ENCODE results near the gene FSIP1.

Gene FSIP1

DNA sequence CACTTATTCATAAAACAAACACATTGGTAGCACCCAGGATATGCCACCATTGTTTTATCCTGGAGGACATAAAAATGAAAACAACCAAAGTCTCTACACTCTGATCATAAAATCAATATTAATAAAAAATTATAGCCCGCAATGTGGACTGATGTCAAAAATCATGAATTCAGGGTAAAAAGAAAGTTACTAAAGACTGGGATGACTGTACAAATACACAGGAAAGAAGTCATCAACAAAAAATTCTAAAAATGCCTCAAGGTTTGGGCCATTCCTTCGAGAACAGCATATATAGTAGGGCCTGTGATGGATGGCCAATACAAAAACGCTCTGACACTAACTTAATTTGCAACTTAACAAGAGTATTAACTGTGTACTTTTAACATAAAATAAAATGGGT lies 125.0 kb downstream of the FSIP1 start:
- in situ Hi-C loops (cut with HindIII; ENCODE audit: low sequenced_read_pairs): no loop called here

DNA sequence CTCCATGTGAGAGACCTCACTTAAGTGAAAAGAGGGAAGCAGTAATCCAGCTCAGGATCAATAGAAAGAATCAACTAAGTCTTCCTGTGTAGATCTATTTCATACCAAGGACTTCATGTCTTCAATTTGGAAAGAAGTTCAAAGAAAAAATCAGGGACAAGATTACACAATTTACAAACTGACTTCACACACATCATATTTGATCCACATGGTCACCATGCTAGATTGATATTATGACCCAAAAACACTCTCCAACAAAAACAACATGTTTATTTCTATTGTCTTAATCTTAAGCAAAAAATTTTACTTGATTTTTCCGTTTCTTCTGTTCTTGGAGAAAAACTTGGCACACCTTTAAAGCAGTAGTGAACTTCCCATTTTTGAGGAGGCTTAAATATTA lies 125.5 kb downstream of the FSIP1 start:
- in situ Hi-C loops (cut with HindIII; ENCODE audit: low sequenced_read_pairs): no loop called here

DNA sequence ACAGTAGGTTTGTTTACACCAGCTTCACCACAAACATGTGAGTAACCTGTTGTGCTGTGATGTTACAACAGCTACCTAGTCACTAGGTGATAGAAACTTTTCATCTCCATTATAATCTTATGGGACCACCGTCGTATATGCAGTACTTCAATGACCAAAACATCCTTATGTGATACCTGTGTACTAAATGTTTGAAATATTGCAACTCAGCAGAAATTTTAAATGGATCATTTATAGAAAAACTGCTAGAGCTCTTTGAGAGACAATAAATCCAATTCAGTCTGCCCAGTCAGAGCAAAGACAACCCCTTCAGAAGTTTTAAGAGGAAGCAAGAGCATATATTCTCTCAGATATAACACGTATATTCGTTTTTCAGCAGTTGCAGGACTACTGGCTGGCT lies 128.3 kb downstream of the FSIP1 start:
- in situ Hi-C loops (cut with HindIII; ENCODE audit: low sequenced_read_pairs): no loop called here

DNA sequence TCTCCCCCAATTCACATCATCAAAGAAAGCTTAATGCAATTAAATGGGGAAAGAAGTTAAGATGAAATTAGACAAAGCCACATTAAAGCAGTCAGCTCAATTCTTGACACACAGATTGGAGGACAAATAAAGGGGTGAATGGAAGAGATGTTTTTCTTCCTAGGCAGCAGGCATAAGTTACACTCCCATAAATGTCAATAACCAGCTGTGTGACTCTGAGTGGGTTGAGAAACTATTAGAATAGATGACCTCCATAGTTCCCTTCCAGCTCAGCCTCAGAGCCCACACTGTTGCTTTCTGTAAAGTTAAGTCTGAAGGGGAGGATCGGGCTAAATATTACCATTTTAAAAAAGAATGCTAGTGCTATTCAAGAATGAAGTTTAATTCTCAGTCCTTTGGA lies 130.8 kb downstream of the FSIP1 start:
- in situ Hi-C loops (cut with HindIII; ENCODE audit: low sequenced_read_pairs): no loop called here

DNA sequence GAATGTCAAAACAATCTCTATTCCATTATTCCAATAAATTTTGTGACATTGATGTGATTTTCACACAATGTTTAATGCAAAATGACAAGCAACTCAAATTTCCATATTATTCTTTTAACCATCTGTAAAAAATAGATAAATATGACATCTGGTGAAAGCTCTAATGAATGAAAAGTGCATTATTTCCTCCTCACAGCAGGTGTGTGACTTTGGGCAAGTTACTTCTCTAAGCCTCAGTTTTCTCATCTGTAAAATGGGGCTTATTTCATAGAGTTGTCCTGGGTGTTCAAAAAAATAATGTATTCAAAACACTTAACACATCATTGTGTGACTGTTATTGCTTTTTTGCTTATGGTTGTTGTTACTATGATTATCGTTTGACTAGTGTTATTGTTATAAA lies 131.3 kb downstream of the FSIP1 start:
- in situ Hi-C loops (cut with HindIII; ENCODE audit: low sequenced_read_pairs): no loop called here

DNA sequence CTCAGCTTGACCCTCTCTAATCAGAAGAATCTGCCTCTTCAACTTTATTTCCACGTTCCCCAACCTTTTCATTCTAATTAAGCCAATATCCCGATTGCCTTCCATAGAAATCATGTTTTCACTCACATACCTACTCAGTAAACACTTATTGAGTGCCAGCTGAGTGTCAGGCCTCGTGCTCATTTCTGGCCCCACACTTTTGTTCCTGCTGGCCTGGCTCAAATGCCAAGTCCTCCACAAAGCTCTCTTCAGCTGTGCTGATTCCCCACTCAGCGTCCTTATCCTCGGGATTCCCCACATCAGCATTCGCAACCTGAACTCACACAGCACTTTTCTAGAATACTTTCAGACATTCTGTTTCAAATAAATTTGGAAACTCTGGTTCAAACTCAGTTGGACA lies 132.9 kb downstream of the FSIP1 start:
- in situ Hi-C loops (cut with HindIII; ENCODE audit: low sequenced_read_pairs): no loop called here

DNA sequence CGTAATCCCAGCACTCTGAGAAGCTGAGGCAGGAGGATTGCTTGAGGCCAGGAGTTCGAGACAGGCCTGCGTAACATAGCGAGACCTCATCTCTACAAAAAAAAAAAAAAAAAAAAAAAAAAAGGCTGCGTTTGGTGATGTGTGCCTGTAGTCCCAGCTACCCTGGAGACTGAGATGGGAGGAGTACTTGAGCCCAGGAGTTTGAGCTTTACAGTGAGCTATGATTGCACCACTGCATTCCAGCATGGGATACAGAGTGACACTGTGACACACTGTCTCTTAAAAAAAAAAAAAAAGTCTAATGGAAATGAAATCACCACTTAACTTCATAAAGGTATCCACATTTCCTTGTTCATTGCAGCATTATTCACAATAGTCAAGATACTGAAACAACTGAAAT lies 136.2 kb downstream of the FSIP1 start:
- in situ Hi-C loops (cut with HindIII; ENCODE audit: low sequenced_read_pairs): no loop called here

DNA sequence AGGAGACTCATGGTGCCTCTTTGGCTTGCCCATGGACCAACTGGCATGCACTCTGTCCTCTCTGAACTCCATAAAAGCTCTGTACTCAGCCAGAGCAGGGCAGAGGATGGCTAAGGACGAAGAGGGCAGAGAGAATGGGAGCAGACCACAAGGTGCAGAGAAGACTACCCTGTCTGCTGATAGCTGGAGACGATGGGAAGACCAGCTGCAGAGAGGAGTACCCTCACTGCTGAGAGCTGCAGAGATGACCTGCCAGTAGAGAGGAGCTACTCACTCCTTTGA lies 136.7 kb downstream of the FSIP1 start:
- in situ Hi-C loops (cut with HindIII; ENCODE audit: low sequenced_read_pairs): no loop called here

DNA sequence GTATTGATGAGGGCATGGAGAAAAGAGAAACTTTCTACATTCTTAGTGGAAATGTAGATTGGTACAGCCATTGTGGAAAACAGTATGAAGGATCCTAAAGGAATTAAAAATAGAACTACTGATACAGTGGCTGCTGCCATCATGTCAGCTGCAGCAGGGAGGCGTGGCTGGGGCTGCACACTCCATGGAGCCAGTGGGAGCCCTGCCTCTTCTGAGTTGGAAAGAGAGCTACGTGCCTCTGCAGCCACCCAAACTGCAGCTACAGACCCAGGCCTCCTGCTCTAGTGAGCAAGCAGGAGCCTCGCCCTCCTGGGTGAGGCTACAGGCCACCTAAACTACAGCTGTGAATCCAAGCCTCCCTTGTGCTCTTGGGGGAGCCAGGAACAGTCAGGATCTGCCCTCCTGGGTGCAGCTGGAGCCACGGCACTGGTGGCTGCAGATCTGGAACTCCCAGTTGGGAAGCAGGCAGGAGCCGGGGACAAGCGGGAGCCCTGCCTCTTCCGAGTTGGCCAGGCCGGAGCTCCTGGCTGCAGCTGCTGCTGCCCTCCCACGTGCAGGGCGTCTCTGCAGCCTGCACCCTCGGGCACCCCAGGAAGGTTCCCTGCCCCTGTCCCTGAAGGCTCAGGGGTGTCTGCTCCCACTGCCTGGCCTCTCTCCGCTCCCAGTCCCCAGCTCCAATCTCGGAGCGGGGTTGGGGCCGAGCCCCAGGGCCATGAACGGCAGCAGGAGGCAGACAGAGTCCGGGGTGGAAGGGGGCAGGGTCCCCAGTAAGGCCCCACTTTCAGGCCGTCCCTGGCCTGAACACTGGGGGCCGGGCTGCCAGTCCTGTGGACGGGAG lies 137.3 kb downstream of the FSIP1 start:
- in situ Hi-C loops (cut with HindIII; ENCODE audit: low sequenced_read_pairs): no loop called here

DNA sequence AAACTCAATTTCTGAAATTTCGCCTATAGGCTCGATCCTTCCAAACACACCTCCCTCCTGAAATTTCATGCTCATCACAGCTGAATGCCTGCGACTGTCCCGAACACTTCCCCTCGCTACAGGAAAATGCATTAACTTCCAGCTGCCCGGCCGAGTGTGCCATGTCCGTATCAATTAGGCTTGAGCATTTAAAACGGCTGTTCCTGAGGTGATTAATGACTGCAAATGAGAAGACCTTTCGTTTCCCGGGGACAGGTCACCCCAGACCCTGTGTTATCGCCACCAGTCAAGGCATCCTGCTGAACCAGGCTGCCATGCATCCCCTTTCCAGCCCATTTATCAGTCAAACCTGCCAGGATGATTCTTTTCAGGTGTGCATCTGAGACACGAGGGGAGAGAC lies 138.5 kb downstream of the FSIP1 start:
- in situ Hi-C loops (cut with HindIII; ENCODE audit: low sequenced_read_pairs): no loop called here

DNA sequence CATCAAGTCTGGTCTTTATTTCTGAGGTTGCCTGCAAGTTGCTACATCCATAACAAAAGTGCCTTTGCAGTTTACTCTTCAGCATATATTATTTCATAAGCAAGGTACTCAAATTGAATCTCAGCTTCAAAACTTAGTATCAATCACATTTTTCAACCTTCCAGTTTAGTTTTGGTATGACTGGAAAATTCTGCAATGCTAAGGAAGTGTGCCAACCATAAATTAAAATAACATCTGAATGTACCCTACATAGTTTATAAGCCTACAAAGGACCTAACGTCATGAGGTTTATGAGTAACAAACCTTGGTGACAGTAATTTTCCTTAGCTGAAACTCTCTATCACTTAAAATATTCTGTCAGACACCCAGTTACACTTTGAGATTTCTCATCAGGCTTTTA lies 138.9 kb downstream of the FSIP1 start:
- in situ Hi-C loops (cut with HindIII; ENCODE audit: low sequenced_read_pairs): no loop called here

DNA sequence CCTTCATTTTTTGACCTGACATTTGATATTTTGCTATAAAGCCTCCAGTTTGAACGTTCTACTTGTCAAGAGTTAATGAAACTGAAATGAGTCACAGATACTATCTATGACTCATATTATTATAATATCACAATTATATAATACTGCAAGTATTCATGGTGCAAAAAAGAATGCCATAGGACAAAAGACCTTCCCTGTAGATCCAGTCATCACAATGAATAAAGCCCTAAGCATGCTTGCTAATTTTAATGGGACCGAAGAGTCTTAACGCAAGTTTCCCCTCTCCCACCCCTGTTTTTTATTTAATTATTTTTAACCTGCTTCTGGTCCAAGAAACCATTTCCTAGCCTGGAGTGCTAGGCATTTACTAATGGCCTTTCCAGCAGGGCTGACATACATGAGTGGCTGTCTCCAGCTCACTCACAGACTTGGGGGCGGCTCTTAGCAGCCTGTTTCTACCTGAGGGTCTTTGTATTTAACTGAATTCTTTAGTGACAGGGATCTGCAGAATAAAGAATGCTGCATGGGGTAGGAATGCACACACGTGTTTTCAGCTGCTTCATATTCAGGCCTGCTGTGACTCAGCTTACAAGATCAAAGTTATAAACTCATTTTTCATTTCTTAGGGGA lies 140.5 kb downstream of the FSIP1 start:
- in situ Hi-C loops (cut with HindIII; ENCODE audit: low sequenced_read_pairs): no loop called here

DNA sequence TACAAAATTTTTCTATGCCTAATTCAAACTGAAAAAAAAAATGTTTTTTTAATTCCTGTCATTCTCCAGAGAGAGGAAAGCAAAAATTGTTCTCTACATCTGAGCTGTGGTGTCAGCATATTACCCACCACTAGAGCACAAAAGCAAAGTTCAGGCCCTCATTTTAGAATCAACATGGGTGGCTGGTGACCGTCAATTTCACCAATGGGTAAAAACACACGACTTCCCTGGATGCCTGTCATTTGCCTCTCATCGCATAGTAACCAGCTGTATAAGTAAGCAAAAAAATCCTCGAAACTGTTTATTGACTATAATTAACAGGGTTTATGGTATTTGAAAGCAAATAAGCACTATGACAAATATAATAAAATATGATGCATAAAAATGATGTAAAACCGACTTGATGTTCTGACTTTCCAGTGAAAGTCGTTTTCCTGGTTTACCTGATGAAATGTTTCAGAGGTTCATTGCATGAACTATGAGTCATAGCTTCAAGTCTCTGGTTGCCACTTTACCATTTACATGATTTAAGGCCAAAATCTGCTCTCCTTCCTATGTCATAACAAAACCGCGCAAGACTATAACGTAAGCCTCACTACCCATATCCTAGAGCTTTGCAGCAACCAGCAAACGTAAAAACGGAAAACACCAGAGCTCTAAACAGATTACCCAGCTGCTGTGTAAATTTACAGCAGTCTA lies 141.3 kb downstream of the FSIP1 start:
- in situ Hi-C loops (cut with HindIII; ENCODE audit: low sequenced_read_pairs): no loop called here

DNA sequence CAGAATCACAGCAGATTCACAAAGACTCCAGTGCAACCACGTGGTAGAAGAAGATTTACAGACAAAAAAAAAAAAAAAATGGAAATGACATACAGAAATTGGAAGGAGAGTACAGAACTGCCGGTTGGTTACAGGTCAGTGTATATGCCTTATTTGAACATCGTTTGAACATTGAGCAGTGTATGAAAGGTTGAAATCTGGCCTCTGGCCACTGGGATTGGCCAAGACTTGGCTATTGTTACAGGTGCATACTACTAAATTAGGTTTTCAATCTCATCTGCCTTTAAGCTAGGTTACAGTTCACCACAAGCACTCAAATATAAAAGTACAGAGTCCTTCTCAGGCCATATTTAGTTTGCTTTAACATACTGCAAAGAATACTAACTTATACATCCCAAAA lies 142.0 kb downstream of the FSIP1 start:
- in situ Hi-C loops (cut with HindIII; ENCODE audit: low sequenced_read_pairs): no loop called here

DNA sequence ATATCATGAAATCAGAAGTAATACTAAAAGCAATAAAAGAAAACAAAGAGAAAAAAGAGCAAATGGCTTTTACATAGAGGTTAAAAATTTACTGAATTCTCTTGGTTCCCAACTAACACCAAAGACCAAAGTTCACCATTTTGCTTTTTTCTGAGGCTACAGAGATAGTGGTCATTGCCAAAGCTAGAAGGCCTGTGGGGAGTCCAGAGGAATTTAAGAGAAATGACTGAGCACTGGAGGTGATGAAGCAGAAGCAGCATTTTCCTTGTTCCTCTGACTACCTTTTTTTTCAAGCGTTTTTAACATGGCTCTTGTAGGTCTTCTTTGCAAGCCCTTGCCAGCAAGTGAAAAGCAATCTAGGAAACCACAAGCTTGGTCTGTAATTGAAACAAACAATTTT lies 143.6 kb downstream of the FSIP1 start:
- in situ Hi-C loops (cut with HindIII; ENCODE audit: low sequenced_read_pairs): no loop called here

DNA sequence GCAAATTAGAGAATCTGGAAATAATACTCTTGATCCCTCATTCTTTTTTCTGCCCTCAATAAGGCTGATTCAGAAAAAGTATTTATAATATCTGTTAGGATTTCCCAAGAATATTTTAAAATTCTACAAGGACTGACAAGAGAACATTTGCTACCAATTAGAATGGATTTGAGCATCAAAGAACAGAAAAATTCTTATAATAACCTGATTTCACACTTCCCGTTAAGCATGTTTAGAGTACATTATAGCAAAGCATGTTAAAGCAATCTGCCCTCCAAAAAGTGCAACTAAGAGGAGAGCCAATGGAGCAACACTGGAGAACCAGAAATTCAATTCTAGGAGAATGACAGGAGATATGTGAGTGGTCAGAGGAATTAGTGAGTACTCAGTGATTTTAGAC lies 144.6 kb downstream of the FSIP1 start:
- in situ Hi-C loops (cut with HindIII; ENCODE audit: low sequenced_read_pairs): no loop called here

DNA sequence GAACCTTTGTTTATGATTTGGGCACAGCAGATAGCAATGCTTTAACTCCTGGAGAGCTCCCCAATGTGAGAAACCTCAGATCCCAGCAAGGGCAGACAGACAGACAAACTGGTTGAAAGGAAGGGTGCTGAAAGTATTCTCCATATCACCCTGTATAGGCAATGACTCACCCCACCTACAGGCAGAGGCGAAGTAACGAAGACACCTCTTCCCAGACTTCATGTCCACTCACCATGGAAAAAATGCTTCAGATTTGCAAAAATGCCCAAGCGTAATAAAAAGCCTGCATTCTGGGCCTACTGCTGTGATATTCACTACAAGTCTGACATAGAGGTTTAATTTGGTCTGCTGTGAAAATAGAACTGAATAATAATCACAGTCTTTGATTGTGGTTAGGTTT lies 151.3 kb downstream of the FSIP1 start:
- in situ Hi-C loops (cut with HindIII; ENCODE audit: low sequenced_read_pairs): loop anchor here (5.0 kb wide), 1 partner anchor 36 kb away; no protein-coding TSS in a partner anchor

DNA sequence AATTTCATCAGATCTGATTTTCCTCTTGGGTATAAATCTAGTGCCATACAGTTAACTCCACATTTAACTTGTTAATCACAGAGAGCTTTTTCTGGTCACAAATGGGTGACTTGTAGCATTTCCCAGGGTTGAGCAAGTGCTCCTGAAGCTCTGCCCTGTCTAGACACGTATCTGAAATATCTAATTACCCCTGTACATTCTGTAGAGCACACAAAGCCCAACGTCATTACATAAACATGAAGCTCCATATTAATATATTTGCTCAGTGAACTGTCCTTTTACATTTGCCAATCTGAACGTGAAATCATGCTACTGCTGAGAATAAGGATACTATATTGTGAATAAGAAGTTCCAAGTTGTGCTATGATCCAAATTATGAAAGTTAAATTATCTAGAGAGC lies 152.7 kb downstream of the FSIP1 start:
- in situ Hi-C loops (cut with HindIII; ENCODE audit: low sequenced_read_pairs): loop anchor here (5.0 kb wide), 1 partner anchor 37 kb away; no protein-coding TSS in a partner anchor

DNA sequence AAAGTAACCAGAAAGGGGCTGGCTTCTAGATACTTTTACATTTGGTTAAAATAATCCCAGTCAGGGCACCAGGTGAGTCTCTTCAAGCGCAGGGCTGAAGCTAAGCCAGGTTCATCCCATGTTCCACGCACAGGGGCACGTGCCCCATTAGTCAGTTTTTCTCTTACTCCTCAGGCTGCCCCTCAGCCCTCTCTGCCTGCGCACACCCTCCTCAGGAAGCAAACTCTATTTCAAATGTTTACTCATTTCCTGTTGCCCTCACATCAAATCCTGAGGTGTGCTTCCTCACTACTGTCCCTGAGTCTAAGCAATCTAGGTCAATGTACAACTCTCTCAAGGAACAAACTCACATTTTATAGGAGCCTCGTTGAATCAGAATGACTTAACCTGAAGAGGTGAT lies 153.3 kb downstream of the FSIP1 start:
- in situ Hi-C loops (cut with HindIII; ENCODE audit: low sequenced_read_pairs): no loop called here

DNA sequence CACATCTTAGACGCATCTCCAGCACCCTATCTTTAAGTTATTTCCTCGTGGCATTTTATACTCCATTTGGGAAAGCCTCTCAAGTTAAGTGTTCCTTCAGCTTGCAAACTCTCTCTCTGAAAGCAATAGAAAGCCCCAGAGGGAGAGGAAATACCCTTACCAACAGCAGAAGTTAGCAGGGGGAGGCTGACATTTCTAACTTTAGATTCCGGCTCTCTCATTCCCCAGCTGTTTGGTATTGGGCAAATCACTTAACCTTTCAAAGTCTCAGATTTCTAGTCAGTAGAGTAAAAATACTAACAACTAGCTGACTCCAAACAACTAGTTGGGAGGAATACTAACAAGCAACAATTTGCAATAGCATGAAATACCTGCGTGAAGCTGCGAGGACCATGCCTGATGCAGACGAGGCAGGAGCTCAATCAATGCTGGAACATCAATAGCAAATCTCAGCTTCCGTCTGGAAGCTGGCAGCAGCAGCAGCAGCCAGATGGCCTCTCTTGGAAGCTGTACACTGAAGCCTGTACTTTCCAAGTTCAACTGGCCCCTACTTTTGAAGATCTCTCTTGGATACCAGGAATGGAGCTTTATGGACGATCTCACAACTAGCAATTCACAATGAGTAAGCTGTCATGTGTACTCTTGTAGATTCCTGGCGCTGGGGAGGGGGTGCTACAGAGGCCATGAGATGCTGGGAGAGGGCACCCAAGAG lies 153.9 kb downstream of the FSIP1 start:
- in situ Hi-C loops (cut with HindIII; ENCODE audit: low sequenced_read_pairs): no loop called here

DNA sequence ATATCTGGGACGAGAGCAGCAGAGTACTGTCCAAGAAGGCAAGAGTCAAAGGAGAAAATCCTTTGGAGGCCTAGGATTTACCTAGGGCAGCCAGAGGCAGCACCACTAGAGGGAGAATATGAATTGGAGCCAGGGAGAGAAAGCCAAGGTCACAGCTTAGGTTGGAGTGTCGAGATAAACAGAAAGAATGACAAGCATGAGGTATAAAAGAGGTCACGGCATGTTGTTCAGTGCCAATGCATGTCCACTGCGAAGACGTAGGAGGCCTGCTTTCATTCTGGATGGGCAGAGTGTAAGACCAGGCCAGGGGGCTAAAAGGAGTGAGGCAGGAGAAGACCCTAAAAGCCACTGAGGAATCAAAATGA lies 154.5 kb downstream of the FSIP1 start:
- in situ Hi-C loops (cut with HindIII; ENCODE audit: low sequenced_read_pairs): no loop called here

Measured in DLD1 (cell line).